HG02840 (cell line): Measurements from ENCODE around the gene TAF1A.

Experiments used
- ATAC-seq: cut with Tn5 transposase; IDR thresholded peaks from one replicate; pipeline ENCODE4 v1.9.1; 2021; ENCODE audit warnings: mild to moderate bottlenecking, moderate library complexity, moderate number of reproducible peaks; ENCODE audit not compliant: unreplicated experiment, low FRiP score

The TAF1A gene

DNA sequence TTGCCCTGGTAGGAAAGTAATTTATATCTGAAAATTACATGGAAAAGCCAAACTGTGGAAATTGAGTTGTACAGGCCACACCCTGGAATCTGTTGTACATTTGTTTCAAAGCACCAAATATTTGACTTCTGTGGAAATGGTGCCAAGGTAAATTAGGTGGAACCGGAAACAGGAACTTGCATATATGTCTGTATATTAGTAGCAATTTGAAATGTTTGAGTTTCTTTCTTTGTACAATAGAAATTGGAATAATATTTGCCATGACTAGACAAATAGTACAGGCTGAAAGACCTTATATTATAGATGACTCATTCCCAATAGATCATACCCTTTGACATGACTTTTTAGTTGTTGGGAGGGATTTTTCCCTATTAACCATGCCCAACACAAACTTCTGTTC lies 10.5 kb upstream of the TAF1A start:
- ATAC-seq: no peak

DNA sequence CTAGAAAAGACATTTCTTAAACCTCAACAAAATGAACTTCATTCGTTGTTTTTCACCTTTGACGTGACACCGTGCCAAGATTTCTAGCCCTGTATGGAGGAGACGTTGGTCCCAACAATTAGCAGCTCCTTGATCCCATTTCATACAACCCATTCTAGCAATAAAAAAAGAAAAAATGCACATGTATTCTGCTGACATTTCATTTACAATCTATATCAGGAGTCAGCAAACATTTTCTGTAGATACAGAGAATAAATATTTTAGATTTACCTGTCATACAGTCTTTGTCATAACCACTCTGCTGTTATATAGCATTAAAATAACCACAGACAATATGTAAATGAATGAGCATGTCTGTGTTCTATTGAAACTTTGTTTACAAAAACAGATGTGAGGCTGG lies 7.0 kb upstream of the TAF1A start:
- ATAC-seq: no peak

DNA sequence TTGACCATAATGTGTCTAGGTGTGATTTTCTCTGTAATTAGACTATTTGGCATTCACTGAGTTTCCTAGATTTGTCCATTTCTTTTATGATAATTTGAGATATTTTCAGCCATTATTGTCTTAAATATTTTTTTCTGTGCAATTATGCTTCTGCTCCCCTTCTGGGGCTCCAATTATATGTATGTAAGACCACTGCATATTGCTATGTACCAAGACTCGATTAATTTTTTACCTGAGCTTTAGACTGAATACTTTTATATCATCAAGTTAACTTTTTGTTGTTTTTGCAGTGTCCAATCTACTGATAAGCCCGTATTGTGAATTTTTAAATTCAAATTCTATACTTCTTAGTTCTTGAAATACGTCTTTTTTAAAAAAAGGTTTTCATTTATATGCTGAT lies 5.1 kb upstream of the TAF1A start:
- no peak for ATAC-seq

DNA sequence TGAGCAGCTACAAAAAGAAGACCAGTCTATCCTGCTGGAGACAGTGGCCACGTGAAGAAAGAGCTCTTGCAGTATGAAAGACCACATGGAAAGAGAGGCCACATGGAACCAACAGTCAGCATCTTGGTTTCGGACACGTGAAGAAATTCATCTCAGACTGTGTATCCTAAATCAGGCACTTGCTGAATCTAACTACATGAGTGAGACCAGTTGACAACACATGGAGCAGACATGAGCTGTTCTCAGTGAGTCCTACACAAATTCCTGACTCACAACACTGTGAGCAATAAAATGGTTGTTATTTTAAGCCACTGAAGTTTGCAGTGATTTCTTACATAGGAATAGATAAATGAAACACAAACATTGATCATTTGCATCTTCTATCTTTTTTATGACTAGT lies 2.4 kb upstream of the TAF1A start:
- no peak for ATAC-seq

DNA sequence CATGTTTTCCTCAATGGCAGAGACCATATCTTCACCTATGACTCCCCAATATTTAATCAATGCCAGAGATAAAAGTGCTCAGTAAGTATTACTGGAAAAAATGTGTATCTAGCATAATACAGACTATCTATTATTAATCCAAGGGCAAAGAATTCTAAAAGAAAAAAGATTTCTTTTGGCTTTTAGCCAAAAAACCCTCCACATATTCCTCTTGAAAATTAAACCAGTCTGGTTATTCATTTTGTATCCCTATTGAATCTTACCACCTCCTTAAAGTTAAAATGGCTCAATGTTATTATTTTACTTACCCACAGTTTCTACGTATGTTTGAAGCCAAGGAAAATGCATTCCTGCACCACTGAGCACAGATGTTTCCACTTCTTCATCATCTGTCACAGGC lies 1.6 kb downstream of the TAF1A start:
- ATAC-seq: no peak

DNA sequence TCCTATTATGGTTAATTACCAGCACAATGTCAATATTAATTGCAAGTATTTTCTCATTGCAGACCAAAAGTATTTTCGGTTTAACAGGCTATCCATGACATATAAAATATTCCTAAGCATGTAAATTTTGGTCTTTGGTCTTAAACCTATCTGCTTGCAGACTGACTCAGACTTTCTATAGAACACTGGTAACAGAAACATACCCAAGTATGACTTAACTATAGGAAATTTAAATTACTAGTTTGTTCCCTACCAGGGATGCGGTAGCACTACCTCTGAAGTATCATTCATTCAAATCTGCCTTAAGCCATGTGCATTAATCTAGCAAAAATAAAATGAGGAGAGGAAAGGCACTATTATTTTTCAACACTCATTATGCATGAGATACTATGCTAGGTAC lies 2.9 kb downstream of the TAF1A start:
- ATAC-seq: no peak

DNA sequence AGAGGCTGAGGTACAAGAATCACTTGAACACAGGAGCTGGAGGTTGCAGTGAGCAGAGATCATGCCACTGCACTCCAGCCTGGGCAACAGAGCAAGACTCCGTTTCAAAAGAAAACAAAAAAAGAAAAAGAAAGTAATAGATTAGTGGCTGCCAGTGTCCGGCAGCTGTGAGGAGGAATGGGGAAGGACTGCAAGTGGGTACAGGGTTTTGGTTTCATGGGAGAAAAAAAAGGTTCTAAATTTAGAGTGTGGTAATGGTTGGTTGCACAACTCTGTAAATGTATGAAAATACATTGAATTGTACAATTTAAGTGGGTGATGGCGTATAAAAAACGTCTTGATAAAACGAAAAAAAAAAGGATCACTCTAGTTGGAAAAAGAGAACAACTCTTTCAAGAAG lies 6.7 kb downstream of the TAF1A start:
- ATAC-seq: no peak

DNA sequence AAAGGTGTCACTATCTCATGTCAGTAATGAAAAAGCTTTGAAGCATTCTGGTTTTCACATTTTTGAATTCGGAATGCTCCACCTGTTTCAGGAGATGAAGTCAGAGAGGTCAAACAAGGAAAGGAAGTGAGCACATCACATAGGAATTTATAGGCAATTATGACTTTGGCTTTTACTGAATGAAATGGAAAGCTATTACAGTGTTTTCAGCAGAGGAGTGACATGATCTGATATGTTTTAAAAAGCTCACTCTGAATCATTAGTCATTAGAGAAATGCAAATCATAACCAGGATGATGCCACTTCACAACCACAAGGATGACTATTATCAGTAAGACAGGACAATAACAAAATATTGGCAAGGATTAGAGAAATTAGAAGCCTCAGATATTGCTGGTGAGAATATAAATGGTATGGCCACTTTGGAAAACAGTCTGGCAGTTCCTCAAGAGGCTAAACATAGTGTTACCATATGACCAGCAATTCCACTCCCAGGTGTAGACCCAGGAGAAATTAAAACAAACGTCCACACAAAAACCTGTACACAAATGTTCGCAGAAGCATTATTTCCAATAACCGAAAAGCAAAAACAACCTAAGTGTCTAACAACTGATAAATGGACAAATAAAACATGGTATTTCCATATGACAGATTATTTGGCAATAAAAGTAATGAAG lies 7.5 kb downstream of the TAF1A start:
- no peak for ATAC-seq

DNA sequence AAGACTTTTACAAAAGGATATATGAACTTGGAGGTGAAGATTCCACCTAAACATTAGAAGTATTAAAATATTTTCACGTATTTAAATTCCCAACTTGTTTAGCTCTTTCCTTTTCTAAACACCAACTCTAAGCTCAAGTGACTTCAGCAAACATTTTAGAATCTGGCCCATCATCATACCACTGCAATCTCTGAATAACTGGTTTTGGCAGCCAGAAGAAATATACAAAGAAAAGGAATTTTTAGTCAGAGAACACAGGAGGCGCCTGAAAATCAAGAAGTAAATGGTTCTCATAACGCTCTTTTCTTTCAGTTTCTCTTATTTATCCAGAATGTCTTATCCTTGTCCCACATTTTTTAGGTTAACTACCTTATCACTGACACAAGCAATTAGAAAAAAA lies 10.4 kb downstream of the TAF1A start:
- ATAC-seq: no peak

DNA sequence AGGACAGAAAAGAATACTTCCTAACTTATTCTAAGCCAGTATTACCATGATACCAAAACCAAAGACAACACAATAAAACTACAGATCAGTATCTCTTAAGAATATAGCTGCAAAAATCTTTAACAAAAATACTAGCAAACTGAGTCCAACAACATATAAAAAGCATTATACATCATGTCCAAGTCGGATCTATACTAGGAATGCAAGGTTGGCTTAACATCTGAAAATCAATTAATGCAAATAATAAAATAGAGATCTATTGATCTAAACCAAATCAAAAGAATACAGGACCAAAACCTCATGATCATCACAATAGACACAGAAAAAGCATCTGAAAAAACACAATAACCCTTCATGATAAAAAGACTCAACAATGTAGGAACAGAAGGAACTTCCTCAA lies 18.9 kb downstream of the TAF1A start:
- ATAC-seq: no peak

DNA sequence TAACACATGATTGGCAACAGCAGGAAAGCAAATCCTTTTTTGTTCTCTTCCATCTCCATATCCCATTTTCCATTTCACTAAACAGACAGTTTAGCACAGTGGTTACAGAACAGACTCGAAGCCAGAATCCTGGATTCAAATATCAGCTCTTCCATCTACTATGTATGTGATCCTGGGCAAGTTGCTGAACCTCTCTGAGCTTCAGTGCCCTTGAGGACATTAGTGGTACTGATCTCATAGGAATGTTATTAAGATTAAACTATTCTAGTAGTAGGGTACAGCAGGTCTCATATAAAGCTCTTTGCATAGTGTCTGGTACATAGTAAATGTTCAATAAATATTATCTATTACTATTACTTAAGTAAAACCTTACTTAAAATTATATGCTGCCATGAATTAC lies 28.1 kb downstream of the TAF1A start:
- ATAC-seq: no peak

DNA sequence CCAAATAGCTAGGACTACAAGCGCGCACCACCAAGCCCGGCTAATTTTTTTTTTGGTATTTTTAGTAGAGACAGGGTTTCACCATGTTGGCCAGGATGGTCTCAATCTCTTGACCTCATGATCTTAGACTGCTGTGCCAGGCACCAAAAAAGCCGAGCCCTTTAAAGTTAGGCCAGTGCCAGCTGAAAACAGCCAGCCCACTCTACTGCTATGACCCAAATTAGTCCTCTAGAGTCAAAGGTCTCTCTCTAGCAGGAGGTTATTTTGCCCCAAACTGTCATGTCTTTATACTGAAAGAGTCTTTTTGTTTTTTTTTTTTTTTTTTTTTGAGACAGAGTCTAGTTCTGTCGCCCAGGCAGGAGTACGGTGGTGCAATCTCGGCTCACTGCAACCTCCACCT lies 32.2 kb downstream of the TAF1A start:
- no peak for ATAC-seq

DNA sequence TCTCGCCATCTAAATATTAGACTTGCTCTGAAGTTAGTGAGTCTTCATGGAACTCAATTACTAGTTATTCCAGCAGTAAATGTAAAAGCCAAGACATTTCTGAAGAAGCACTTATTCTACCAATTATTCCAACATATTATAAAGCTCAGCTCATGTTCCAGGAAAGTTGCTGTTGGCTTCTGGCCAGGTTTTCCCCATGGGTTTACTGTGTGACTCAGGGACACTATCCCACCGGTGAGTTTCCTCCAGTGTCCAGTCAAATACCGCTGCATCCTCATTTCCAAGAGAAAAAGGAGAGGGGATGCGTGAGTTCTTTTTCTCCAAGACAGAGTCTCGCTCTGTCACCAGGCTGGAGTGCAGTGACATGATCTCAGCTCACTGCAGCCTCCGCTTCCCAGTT lies 32.6 kb downstream of the TAF1A start:
- no peak for ATAC-seq

DNA sequence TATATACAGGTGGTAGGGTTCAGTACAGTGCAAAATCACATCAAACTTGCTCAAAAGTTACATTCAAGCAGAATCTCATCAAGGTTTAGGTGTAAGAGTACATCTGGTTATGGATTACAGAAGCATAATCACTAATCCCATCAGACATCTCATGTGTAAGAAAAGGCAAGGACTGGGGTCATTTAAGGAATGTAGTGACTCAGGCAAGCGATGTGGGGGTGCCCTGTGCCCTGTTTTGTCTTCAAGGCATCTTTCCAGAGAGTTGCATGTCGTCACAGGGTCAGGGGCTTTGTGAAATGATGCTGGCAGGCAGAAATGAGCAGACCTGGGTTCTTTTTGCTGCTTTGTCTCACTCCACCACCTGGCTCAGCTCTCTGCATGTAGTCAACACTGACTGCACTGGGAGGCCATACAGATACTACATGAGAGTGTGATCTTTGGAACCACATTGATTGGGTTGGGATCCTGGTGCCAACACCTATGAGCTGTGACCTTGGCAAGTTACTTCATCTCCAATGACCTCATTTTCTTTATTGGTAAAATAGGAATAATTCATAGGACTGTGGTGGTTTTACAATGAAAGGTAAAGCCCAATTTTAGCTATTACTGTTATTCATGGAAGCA lies 33.6 kb downstream of the TAF1A start:
- ATAC-seq: no peak

DNA sequence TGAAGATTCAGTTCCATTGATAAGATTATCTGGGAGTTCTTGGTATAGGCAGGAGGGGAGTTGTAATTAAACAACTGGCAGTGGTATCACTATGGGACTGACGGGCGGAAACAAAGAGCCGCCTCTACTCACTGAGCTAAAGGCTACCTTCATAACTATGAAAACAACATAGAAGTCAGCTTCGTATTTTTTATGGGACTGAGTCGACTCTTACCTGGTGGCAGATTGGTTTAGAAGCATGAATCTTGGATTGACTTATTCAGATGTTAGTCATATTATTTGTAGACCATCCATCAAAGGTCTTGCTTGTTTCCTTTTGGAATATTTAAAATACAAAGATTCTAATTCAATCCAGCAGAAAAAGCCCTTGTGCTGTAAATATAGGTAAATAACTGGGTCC lies 35.6 kb downstream of the TAF1A start:
- no peak for ATAC-seq

DNA sequence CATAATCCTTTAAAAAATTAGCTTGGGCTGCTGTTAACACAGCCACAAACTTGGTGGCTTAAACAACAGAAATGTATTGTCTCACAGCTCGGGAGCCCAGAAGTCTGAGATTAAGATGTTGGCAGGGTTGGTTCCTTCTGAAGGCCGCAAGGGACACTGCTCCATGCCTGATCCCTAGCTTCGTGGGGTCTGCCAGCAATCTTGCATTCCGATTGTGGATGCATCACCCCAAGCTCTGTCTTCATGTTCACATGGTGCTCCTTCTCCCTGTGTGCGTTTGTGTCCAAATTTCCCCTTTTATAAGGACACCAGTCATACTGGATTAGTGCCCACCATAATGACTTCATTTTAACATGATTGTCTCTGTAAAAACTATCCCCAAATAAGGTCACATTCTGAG lies 36.9 kb downstream of the TAF1A start:
- no peak for ATAC-seq

DNA sequence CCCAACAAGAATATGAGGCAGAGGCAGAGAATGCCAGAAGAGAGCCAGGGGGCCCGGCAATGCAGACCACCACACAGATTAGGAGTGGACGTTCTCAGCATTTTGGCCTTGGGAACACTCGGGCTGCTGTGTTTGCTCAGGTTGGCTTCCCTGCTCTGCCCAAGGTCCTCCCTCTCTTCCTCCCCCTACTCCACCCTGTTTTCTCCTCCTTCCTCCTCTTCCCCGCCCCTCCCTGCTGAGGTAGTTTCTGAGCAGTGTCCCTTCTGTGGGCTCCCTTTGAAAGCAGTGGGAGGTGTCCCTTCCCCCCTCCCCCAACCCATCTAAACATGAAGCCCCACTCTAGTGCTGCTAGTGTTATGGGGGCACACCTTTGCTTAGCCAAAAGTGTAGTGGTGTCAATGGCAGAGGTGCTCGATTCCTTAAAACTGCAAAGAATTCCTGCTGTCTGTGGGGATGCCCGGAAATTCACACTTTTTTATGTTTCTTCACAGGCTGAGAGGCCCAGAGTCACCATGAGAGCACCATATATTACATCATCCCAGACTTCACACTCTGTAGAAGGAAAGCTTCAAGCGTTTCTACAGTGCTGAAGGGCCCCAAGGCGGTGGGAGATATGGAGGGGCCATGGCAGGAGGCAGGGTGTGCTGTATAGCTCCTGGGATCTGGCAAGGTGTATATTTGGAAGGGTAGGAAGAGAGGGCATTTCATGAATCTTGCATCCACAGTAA lies 41.6 kb downstream of the TAF1A start, which contains the start of gene HHIPL2:
Gene HHIPL2 (minus strand): TSS at position 161 of the 728 bp plus-strand sequence. CDS start 60 bp downstream, at position 101.
- ATAC-seq: no peak

DNA sequence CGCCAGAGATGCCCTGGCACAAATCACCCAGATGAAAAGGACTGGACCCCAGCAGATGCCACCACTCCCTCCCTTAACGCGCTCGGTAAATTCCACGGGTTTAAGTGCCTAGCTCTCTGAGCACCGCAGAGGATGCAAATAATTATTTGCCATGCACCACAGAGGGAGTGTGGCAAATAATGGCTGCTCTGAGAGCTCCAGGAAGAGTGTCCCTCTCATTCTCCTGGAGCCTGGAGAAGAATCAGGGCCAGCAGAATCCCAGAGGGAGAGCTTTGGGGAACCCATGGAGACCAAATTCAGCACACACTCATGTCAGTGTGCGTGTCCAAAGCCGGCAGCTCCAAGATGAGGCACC lies 42.5 kb downstream of the TAF1A start:
- no peak for ATAC-seq

DNA sequence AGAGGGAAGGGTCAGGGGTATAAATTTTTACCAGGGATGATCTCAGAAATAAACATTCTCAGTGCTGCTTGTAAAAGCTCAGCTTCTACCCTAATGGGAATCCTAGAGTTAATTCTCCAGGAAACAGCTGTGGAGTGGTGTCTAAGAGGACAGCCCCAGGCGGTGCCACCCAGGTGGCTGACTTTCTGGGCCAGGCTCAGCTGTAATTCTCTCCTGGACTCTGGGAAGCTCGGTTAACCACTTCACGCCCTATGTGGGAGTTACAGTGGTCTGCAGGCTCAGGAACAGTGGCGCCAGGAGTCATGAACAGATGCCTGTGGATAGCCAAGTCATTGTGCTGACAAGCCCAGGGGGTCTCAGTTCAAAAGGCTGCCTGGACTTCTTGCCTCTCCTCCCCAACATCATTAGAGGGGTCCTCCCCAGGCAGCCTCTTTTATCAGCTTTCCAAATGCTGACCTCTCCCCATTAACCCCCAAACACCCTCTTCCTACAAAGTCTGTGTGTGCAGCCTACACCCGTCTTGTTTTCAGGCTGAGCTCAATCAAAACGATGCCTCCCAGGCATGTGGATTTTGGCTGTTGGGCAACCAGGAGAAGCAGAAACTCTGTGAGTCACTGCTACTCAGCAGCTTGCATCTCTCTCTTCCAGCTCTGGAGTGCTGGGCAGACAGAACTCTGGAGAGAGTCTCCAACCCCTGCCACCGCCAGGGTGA lies 43.0 kb downstream of the TAF1A start:
- no peak for ATAC-seq

DNA sequence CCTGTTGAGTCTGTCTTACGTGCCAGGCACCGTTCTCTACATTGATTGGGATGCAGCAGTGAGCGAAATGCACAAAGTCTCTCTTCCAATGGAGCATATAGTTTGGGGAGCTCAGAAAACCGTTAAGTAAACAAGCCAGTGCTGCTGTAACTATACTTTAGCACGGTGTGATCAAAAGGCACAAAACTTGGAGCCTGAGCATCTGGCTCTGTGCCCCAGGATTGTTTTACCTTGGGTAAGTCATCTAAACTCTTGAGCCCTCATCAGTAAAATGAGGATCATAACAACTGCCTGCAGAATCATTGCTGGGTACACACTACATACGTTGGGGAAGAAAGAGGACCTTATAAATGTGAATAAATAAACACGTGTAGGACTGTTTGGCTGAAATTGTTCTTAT lies 43.6 kb downstream of the TAF1A start:
- no peak for ATAC-seq

DNA sequence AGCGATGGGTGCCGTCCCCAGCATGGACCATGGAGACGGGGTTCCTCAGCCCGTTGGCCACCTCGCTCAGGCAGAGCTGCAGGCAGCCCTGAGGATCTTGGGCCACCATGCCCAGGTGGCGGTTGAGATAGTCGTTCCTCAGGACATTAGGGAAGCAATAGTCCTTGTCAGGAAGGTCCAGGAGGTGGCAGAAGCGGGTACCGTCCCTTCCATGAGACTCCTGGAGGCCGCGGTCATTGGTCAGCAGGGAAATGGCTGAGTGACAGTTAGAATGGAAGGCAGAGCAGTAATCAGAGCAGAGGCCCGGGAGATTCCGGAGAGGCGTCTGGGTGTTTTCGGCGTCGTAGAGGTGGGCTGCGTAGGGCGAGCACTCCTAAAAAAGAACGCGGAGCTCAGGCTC lies 45.9 kb downstream of the TAF1A start:
- ATAC-seq: no peak
